ENCODE measurements around the gene SMARCAL1.

SMARCAL1 gene

DNA sequence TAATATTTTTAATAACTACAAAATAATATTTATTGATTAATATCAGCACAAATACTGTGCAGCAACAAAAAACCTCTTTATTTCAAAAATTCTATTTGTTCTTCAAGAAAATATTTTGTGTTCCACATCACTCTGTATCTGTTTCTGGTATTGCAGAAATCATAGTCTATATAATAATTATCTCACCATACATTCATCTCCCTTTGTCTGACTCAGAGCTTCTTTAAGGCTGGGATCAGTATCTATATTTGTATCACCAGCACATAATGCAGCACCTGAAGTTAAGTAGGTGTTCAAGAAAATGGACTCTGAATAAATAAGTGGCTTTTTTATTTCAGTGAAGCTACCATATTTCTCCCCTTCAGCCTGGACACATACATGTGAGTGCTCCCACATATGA is 38.4 kb upstream of the SMARCAL1 start (continued):
- TF ChIP-seq, protein P1, sequence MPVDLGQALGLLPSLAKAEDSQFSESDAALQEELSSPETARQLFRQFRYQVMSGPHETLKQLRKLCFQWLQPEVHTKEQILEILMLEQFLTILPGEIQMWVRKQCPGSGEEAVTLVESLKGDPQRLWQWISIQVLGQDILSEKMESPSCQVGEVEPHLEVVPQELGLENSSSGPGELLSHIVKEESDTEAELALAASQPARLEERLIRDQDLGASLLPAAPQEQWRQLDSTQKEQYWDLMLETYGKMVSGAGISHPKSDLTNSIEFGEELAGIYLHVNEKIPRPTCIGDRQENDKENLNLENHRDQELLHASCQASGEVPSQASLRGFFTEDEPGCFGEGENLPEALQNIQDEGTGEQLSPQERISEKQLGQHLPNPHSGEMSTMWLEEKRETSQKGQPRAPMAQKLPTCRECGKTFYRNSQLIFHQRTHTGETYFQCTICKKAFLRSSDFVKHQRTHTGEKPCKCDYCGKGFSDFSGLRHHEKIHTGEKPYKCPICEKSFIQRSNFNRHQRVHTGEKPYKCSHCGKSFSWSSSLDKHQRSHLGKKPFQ (tag by site-specific recombination; IDR thresholded peaks at IDR 0.05) = no peak
- no peak for TF ChIP-seq ZEB2 (tag by site-specific recombination; IDR thresholded peaks at IDR 0.05)
- no peak for TF ChIP-seq SCRT1 (tag by site-specific recombination; IDR thresholded peaks at IDR 0.05; ENCODE audit: borderline replicate concordance)
- TF ChIP-seq ZBTB48 (tag by site-specific recombination; IDR thresholded peaks at IDR 0.05) = no peak
- no peak for TF ChIP-seq ZNF664 (tag by site-specific recombination; IDR thresholded peaks at IDR 0.05)
- TF ChIP-seq KLF10 (tag by site-specific recombination; IDR thresholded peaks at IDR 0.05) = no peak
- no peak for TF ChIP-seq ZNF175 (tag by site-specific recombination; IDR thresholded peaks at IDR 0.05)
- no peak for TF ChIP-seq ZNF654 (tag by site-specific recombination; IDR thresholded peaks at IDR 0.05; ENCODE audit: low read depth)
- TF ChIP-seq ZNF394 (tag by site-specific recombination; IDR thresholded peaks at IDR 0.05; ENCODE audit: borderline replicate concordance) = no peak
- no peak for TF ChIP-seq ZNF555 (tag by site-specific recombination; conservative IDR thresholded peaks at IDR 0.05)

- CTCF ChIA-PET = interaction anchor here (0.7 kb wide), 2 partner anchors 166 to 1366 kb away, joined by 3 to 4 read pairs; no protein-coding TSS in a partner anchor
- H3K4me3 ChIP-seq (ENCODE audit: low read depth, low read length) = no peak overlapping the region
- no peaks in the 10 kb centered on the region for H3K36me3 ChIP-seq (ENCODE audit: control insufficient read depth in 2 of 2, insufficient read depth in 1 of 2, low read length in 2 of 2)
- H3K9me3 ChIP-seq (ENCODE audit: control insufficient read depth, insufficient read depth, low read depth, low read length) = no peaks in the 10 kb centered on the region
- no peak for TF ChIP-seq ZXDB (tag by site-specific recombination; IDR thresholded peaks at IDR 0.05)
- no peak for TF ChIP-seq ZNF248 (tag by site-specific recombination; IDR thresholded peaks at IDR 0.05)
- TF ChIP-seq ZNF239 (tag by site-specific recombination; IDR thresholded peaks at IDR 0.05) = no peak
- no peak for TF ChIP-seq ZNF404 (tag by site-specific recombination; IDR thresholded peaks at IDR 0.05)
- no peak for TF ChIP-seq ZNF76 (tag by site-specific recombination; IDR thresholded peaks at IDR 0.05; ENCODE audit: borderline replicate concordance, low read depth)
- TF ChIP-seq GLI4 (tag by site-specific recombination; IDR thresholded peaks at IDR 0.05) = no peak
- no peak for TF ChIP-seq ZNF473 (tag by site-specific recombination; IDR thresholded peaks at IDR 0.05)
- no peak for TF ChIP-seq OSR2 (tag by site-specific recombination; IDR thresholded peaks at IDR 0.05)
- no peak for TF ChIP-seq ZNF214 (tag by site-specific recombination; IDR thresholded peaks at IDR 0.05; ENCODE audit: borderline replicate concordance)
- no peak for TF ChIP-seq SP2 (tag by site-specific recombination; IDR thresholded peaks at IDR 0.05)
- TF ChIP-seq ZNF837 (tag by site-specific recombination; IDR thresholded peaks at IDR 0.05) = no peak
- TF ChIP-seq ZNF433 (tag by site-specific recombination; IDR thresholded peaks at IDR 0.05; ENCODE audit: low read depth) = no peak
- TF ChIP-seq ZNF155 (tag by site-specific recombination; IDR thresholded peaks at IDR 0.05) = no peak
- no peak for TF ChIP-seq ZNF211 (tag by site-specific recombination; IDR thresholded peaks at IDR 0.05; ENCODE audit: low read depth)
- no peak for TF ChIP-seq ZNF549 (tag by site-specific recombination; IDR thresholded peaks at IDR 0.05)
- POLR2A ChIA-PET = no interaction called here
- no peaks in the 10 kb centered on the region; the same call in 1 of the 2 replicates for H3K4me1 ChIP-seq (ENCODE audit: control insufficient read depth, insufficient read depth, low read length)
- no peak overlapping the region for H3K27ac ChIP-seq (ENCODE audit: extremely low read depth, low read depth, low read length)
Measured at GRCh38 chr2:216375286-216375685, 37.0 kb upstream of the SMARCAL1 start.

DNA sequence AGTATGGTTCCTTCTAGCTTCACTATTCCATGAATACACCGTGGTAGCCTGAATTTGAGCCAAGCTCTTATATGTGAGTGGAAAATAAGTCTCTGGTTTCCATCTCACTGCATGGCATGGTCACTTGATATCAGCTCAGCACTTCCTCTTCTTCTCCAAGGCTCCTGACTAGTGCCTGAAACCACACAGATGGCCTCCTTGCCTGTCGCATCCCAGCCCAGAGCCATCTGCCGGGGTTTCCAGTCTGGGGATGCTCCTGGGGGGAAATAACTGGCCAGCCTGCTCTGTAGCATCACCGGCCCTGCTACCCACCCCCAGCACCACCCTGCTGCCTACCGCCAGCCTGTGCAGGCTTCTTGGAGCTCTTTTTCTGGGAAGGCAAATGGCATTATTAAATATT is 32.3 kb upstream of the SMARCAL1 start:
- Histone ChIP-seq H3K4me1 (ENCODE audit: control insufficient read depth, insufficient read depth, low read length) (no peaks in the 10 kb centered on the region), H3K4me3 (ENCODE audit: low read depth, low read length) (no peak overlapping the region), H3K9me3 (ENCODE audit: control insufficient read depth, insufficient read depth, low read depth, low read length) (no peaks in the 10 kb centered on the region), H3K36me3 (ENCODE audit: control insufficient read depth in 2 of 2, insufficient read depth in 1 of 2, low read length in 2 of 2) (no peaks in the 10 kb centered on the region), H3K27ac (ENCODE audit: extremely low read depth, low read depth, low read length) (no peak overlapping the region)
- ChIA-PET CTCF (interaction anchor here (2.0 kb wide), 1 partner anchor 24 kb away, joined by 11 read pairs; no protein-coding TSS in a partner anchor), POLR2A (no interaction called here)
- TF ChIP-seq KLF9 (tag by site-specific recombination; IDR thresholded peaks at IDR 0.05; ENCODE audit: low read depth) (no peak), ZNF830 (tag by site-specific recombination; IDR thresholded peaks at IDR 0.05; ENCODE audit: low read depth) (no peak), ZNF148 (tag by site-specific recombination; IDR thresholded peaks at IDR 0.05; ENCODE audit: borderline replicate concordance) (no peak), ZNF248 (tag by site-specific recombination; IDR thresholded peaks at IDR 0.05) (no peak), ZSCAN23 (tag by site-specific recombination; IDR thresholded peaks at IDR 0.05) (no peak), ZSCAN16 (tag by site-specific recombination; IDR thresholded peaks at IDR 0.05) (no peak), ZNF394 (tag by site-specific recombination; IDR thresholded peaks at IDR 0.05; ENCODE audit: borderline replicate concordance) (no peak), HIC1 (tag by site-specific recombination; IDR thresholded peaks at IDR 0.05) (no peak)

Measured in HEK293 (cell line).